Ramos (cell line): ENCODE data around the gene COL6A3.
"Not testable (repeated sequence)": the region's sequence is repeated elsewhere in the genome, so short reads cannot be mapped to it uniquely, and the experiment has no call there.

Source experiments
- in situ Hi-C: fragments of 300-500 bp; cut with MboI; formaldehyde crosslinking; loops from one replicate; pipeline ENCODE4 v1.14.3; 2022; ENCODE audit warnings: low sequenced_read_pairs; ENCODE audit not compliant: unreplicated experiment

The COL6A3 gene

GRCh38 chr2:237321746-237322145, 92.2 kb downstream of the COL6A3 start:
- in situ Hi-C loops: no loop called here

GRCh38 chr2:237320801-237321560, 93.0 kb downstream of the COL6A3 start:
- in situ Hi-C loops: no loop called here

GRCh38 chr2:237319887-237320286, 94.1 kb downstream of the COL6A3 start:
- in situ Hi-C loops: no loop called here

- in situ Hi-C loops: no loop called here
Measured at GRCh38 chr2:237319086-237319820, 94.7 kb downstream of the COL6A3 start.

GRCh38 chr2:237316339-237316738, 97.6 kb downstream of the COL6A3 start:
- in situ Hi-C loops: no loop called here

GRCh38 chr2:237315829-237316225, 98.1 kb downstream of the COL6A3 start:
- in situ Hi-C loops: no loop called here

- in situ Hi-C loops: no loop called here
Measured at GRCh38 chr2:237315170-237315828, 98.7 kb downstream of the COL6A3 start.

GRCh38 chr2:237314681-237315080, 99.3 kb downstream of the COL6A3 start:
- in situ Hi-C loops: no loop called here

GRCh38 chr2:237314198-237314597, 99.8 kb downstream of the COL6A3 start:
- in situ Hi-C loops: no loop called here

GRCh38 chr2:237312021-237312755, 101.8 kb downstream of the COL6A3 start:
- in situ Hi-C loops: no loop called here

GRCh38 chr2:237310515-237311114, 103.3 kb downstream of the COL6A3 start:
- in situ Hi-C loops: no loop called here

- in situ Hi-C loops: no loop called here
Measured at GRCh38 chr2:237309416-237309815, 104.5 kb downstream of the COL6A3 start.

GRCh38 chr2:237309011-237309410, 105.0 kb downstream of the COL6A3 start:
- in situ Hi-C loops: no loop called here

- in situ Hi-C loops: no loop called here
Measured at GRCh38 chr2:237307474-237307873, 106.5 kb downstream of the COL6A3 start.

- in situ Hi-C loops: no loop called here
Measured at GRCh38 chr2:237306787-237307170, 107.2 kb downstream of the COL6A3 start.

- in situ Hi-C loops: no loop called here
Measured at GRCh38 chr2:237306083-237306786, 107.7 kb downstream of the COL6A3 start.

GRCh38 chr2:237305579-237305978, 108.4 kb downstream of the COL6A3 start:
- in situ Hi-C loops: no loop called here

GRCh38 chr2:237304763-237305514, 109.0 kb downstream of the COL6A3 start:
- in situ Hi-C loops: no loop called here

- in situ Hi-C loops: not testable (repeated sequence)
Measured at GRCh38 chr2:237303244-237303643, 110.7 kb downstream of the COL6A3 start.
